IMR-90 (cell line): ENCODE measurements around the gene PSMB1. TPM values are rescaled to one million over a fixed set of nuclear protein-coding genes. Genes with fewer than 3 reads are reported as not detected.
A peak's percentile ranks its signal among the peaks of the same experiment; 100 is the strongest.

Source experiments
- ATAC-seq: fragments of 200-7000 bp; cut with Tn5 transposase; 2 replicates; pipeline ENCODE4 v1.9.1; 2020; ENCODE audit warnings: low read depth, mild to moderate bottlenecking, moderate library complexity
- BruUV-seq: library from RNA; stranded (reverse); fragments of 400-500 nt; replicated peaks from 2 replicates; lab custom pipeline; 2021; lab: Mats Ljungman, UMichigan
- CTCF ChIA-PET: fragments of 300-600 bp; formaldehyde crosslinking; extraction: SDS; loops from one replicate; lab custom pipeline; 2021; ENCODE audit warnings: antibody characterized with exemption; lab: Yijun Ruan, JAX
- POLR2A ChIA-PET: fragments of 300-600 bp; sonication (Branson Sonifier 250); formaldehyde crosslinking; loops from one replicate; lab custom pipeline; 2022; ENCODE audit warnings: antibody characterized with exemption; ENCODE audit not compliant: unreplicated experiment; lab: Charles Lee
- DNase-seq: peaks from one replicate; pipeline ENCODE4 v3.0.0; 2013
- H2AFZ ChIP-seq: replicated peaks from 2 replicates; pipeline ENCODE3; 2013; ENCODE audit warnings: low read length, mild to moderate bottlenecking; ENCODE audit not compliant: poor library complexity
- H2AK5ac ChIP-seq: 2 replicates; pipeline ENCODE4 v1.6.1; 2013; ENCODE audit warnings: low read depth, low read length, inconsistent platforms
- H2AK9ac ChIP-seq: replicated peaks from 2 replicates; pipeline ENCODE3; 2013; ENCODE audit warnings: mild to moderate bottlenecking, low read depth, low read length, moderate library complexity; ENCODE audit not compliant: poor library complexity
- H2BK120ac ChIP-seq: 2 replicates; pipeline ENCODE4 v1.6.1; 2013; ENCODE audit warnings: low read depth, low read length, inconsistent platforms
- H2BK15ac ChIP-seq: 3 replicates; pipeline ENCODE4 v1.6.1; 2013; ENCODE audit warnings: low read depth, low read length, inconsistent platforms
- H2BK20ac ChIP-seq: 2 replicates; pipeline ENCODE4 v1.6.1; 2013; ENCODE audit warnings: low read depth, mild to moderate bottlenecking, inconsistent platforms, low read length, moderate library complexity
- H2BK5ac ChIP-seq: 2 replicates; pipeline ENCODE4 v1.6.1; 2013; ENCODE audit warnings: mild to moderate bottlenecking, low read depth, low read length, inconsistent platforms; ENCODE audit not compliant: poor library complexity, severe bottlenecking
- H3K14ac ChIP-seq: replicated peaks from 2 replicates; pipeline ENCODE4 v1.6.1; 2013; ENCODE audit warnings: low read depth, low read length, inconsistent platforms
- H3K18ac ChIP-seq: 2 replicates; pipeline ENCODE4 v1.6.1; 2013; ENCODE audit warnings: low read depth, low read length, control low read depth
- H3K23ac ChIP-seq: 2 replicates; pipeline ENCODE4 v1.6.1; 2013; ENCODE audit warnings: low read depth, low read length, inconsistent platforms
- H3K27ac ChIP-seq: 2 replicates; pipeline ENCODE4 v1.5.1; 2013; ENCODE audit warnings: mild to moderate bottlenecking, control low read depth, low read length; ENCODE audit not compliant: insufficient read depth
- H3K27me3 ChIP-seq: 2 replicates; pipeline ENCODE4 v1.6.1; 2013; ENCODE audit warnings: low read length; ENCODE audit not compliant: control insufficient read depth, insufficient read depth
- H3K36me3 ChIP-seq: 2 replicates; pipeline ENCODE4 v1.6.1; 2013; ENCODE audit warnings: low read length, mixed read lengths; ENCODE audit not compliant: control insufficient read depth, insufficient read depth
- H3K4ac ChIP-seq: 2 replicates; pipeline ENCODE4 v1.6.1; 2013; ENCODE audit warnings: low read depth, low read length, inconsistent platforms
- H3K4me1 ChIP-seq: 2 replicates; pipeline ENCODE4 v1.6.1; 2013; ENCODE audit warnings: low read length, mixed read lengths; ENCODE audit not compliant: control insufficient read depth, insufficient read depth
- H3K4me2 ChIP-seq: 2 replicates; pipeline ENCODE4 v1.6.1; 2013; ENCODE audit warnings: low read depth, mild to moderate bottlenecking, control low read depth, low read length, moderate library complexity
- H3K4me3 ChIP-seq: 2 replicates; pipeline ENCODE4 v1.5.1; 2013; ENCODE audit warnings: low read depth, mild to moderate bottlenecking, control low read depth, low read length, moderate library complexity; ENCODE audit not compliant: insufficient read depth
- H3K56ac ChIP-seq: 2 replicates; pipeline ENCODE4 v1.6.1; 2013; ENCODE audit warnings: low read length, inconsistent platforms; ENCODE audit not compliant: insufficient read depth; ENCODE audit errors: extremely low read depth
- H3K79me1 ChIP-seq, 2 experiments: 2 replicates each; pipeline ENCODE4 v1.6.1; 2013; ENCODE audit warnings: low read length in 2 of 2, inconsistent platforms in 1 of 2, low read depth in 1 of 2
- H3K9ac ChIP-seq: 2 replicates; pipeline ENCODE4 v1.6.1; 2013; ENCODE audit warnings: low read depth, low read length, control low read depth
- H3K9me1 ChIP-seq: 2 replicates; pipeline ENCODE4 v1.6.1; 2013; ENCODE audit warnings: low read length, inconsistent platforms; ENCODE audit not compliant: insufficient read depth
- H3K9me3 ChIP-seq: 2 replicates; pipeline ENCODE4 v1.6.1; 2013; ENCODE audit warnings: low read length; ENCODE audit not compliant: control insufficient read depth, insufficient read depth
- H4K20me1 ChIP-seq: 2 replicates; pipeline ENCODE4 v1.6.1; 2013; ENCODE audit warnings: low read length, inconsistent platforms; ENCODE audit not compliant: insufficient read depth
- H4K5ac ChIP-seq: 2 replicates; pipeline ENCODE4 v1.6.1; 2013; ENCODE audit warnings: mild to moderate bottlenecking, low read depth, low read length, control low read depth
- H4K8ac ChIP-seq, 2 experiments: 2 replicates each; pipeline ENCODE4 v1.6.1; 2013; ENCODE audit warnings: low read depth in 2 of 2, low read length in 2 of 2, control low read depth in 1 of 2, inconsistent platforms in 1 of 2
- H4K91ac ChIP-seq: 2 replicates; pipeline ENCODE4 v1.6.1; 2013; ENCODE audit warnings: low read depth, low read length, inconsistent platforms; ENCODE audit not compliant: insufficient read depth
- MAFK ChIP-seq: IDR thresholded peaks from 2 replicates; pipeline ENCODE4 v1.6.1; 2012; ENCODE audit warnings: low read depth, low read length, improper control_type of control experiment
- POLR2A ChIP-seq: IDR thresholded peaks from 2 replicates; pipeline ENCODE4 v1.6.1; 2012; ENCODE audit warnings: mild to moderate bottlenecking, low read depth, low read length
- RAD21 ChIP-seq: IDR thresholded peaks from 2 replicates; pipeline ENCODE4 v1.6.1; 2012; ENCODE audit warnings: low read length, improper control_type of control experiment
- SMC3 ChIP-seq: fragments of 150-350 bp; IDR thresholded peaks from 2 replicates; pipeline ENCODE4 v1.6.1; 2016; ENCODE audit warnings: low read depth, mild to moderate bottlenecking, antibody characterized with exemption, low read length, moderate library complexity
- WGBS, 2 experiments: methylation state at CpG; one replicate each; pipeline versions ENCODE4 v1.1.5 to v1.1.7; 2013; ENCODE audit warnings: missing lambda C conversion rate in 2 of 2; ENCODE audit not compliant: insufficient read length in 1 of 2; ENCODE audit errors: extremely low coverage in 2 of 2; 5-methylcytosine and 5-hydroxymethylcytosine counted together
- dilution Hi-C: fragments of 300-500 bp; cut with HindIII; formaldehyde crosslinking; loops from one replicate; pipeline ENCODE4 v1.14.3; 2018; ENCODE audit warnings: low sequenced_read_pairs; ENCODE audit not compliant: unreplicated experiment
- in situ Hi-C: fragments of 300-500 bp; cut with MboI; formaldehyde crosslinking; loops from 3 replicates; pipeline ENCODE4 v1.14.3; 2019; ENCODE audit warnings: low sequenced_read_pairs, inconsistent platforms, mixed read lengths
- intact Hi-C: fragments of 100-400 bp; cut with micrococcal nuclease; formaldehyde crosslinking; loops from 2 replicates; pipeline ENCODE4 v1.10.0; 2022
- polyA plus RNA-seq, 3 experiments: library from polyadenylated mRNA; depleted of rRNA; stranded (reverse); fragments of >200 nt; gene quantifications; 2 replicates each; pipeline ENCODE4 v1.2.3, GENCODE V29; 2012; ENCODE audit warnings: low replicate concordance in 1 of 3
- total RNA-seq: library from RNA; depleted of rRNA; stranded (reverse); fragments of >200 nt; gene quantifications from 2 replicates; pipeline ENCODE4 v1.2.3, GENCODE V29; 2012
- TF ChIP-seq, protein P1 (sequence below): conservative IDR thresholded peaks from 2 replicates; pipeline ENCODE4 v1.5.1; 2012; ENCODE audit warnings: mild to moderate bottlenecking, low read depth, low read length, improper control_type of control experiment

Gene PSMB1
- total and polyA plus RNA-seq, 2 of the 4 experiments (the other 2 are of a cell fraction): 450 to 508 TPM

- peak overlapping the region; percentile 90 for H2AFZ ChIP-seq
- H2BK15ac ChIP-seq: no peak overlapping the region
- no CpG with 5 or more reads among the region's 4 CpGs for WGBS, 2 experiments
- H3K27ac ChIP-seq: no peak overlapping the region
- H2BK20ac ChIP-seq: no peak overlapping the region
- no peak overlapping the region for H2BK120ac ChIP-seq
- no peak overlapping the region for H3K14ac ChIP-seq
- ATAC-seq (peak; percentile 100), DNase-seq (peak; percentile 78)
- H3K9ac ChIP-seq: no peak overlapping the region
- no peaks in the 10 kb centered on the region for H3K36me3 ChIP-seq
- no peaks in the 10 kb centered on the region for H4K20me1 ChIP-seq
- H3K56ac ChIP-seq: no peak overlapping the region
- intact Hi-C loops: loop anchor here (1.0 to 5.0 kb wide), 4 partner anchors 210 to 1620 kb away; partner anchors contain the start of gene FAM120B
- H3K9me1 ChIP-seq: no peaks in the 10 kb centered on the region
- H2AK9ac ChIP-seq: no peak overlapping the region
- no peak overlapping the region for H3K23ac ChIP-seq
- H4K5ac ChIP-seq: no peak overlapping the region
- BruUV-seq: no TSS peak
- no peak overlapping the region for H2AK5ac ChIP-seq
- H3K79me1 ChIP-seq: no peaks in the 10 kb centered on the region
- CTCF ChIA-PET: interaction anchor here (0.5 to 2.1 kb wide), 11 partner anchors 25 to 727 kb away, joined by 3 to 18 read pairs (median 3); no protein-coding TSS in a partner anchor
- H4K8ac ChIP-seq: no peak overlapping the region
- no peaks in the 10 kb centered on the region for H3K4me1 ChIP-seq
- no peak overlapping the region for H2BK5ac ChIP-seq
- H3K27me3 ChIP-seq: peaks cover 3% of the 10 kb centered on the region
- no peak overlapping the region for H3K18ac ChIP-seq
- peak overlapping the region; percentile 63; the same call in 1 of the 2 replicates for H3K4me2 ChIP-seq
- peak; percentile 86 for TF ChIP-seq SMC3
- no peak for TF ChIP-seq MAFK
- peak; percentile 94 for TF ChIP-seq RAD21
- no peak for TF ChIP-seq POLR2A
- TF ChIP-seq, protein P1, sequence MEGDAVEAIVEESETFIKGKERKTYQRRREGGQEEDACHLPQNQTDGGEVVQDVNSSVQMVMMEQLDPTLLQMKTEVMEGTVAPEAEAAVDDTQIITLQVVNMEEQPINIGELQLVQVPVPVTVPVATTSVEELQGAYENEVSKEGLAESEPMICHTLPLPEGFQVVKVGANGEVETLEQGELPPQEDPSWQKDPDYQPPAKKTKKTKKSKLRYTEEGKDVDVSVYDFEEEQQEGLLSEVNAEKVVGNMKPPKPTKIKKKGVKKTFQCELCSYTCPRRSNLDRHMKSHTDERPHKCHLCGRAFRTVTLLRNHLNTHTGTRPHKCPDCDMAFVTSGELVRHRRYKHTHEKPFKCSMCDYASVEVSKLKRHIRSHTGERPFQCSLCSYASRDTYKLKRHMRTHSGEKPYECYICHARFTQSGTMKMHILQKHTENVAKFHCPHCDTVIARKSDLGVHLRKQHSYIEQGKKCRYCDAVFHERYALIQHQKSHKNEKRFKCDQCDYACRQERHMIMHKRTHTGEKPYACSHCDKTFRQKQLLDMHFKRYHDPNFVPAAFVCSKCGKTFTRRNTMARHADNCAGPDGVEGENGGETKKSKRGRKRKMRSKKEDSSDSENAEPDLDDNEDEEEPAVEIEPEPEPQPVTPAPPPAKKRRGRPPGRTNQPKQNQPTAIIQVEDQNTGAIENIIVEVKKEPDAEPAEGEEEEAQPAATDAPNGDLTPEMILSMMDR: peak; percentile 79
- in situ Hi-C loops: loop anchor here (5.0 to 10.0 kb wide), 2 partner anchors 685 to 722 kb away; no protein-coding TSS in a partner anchor
- no peak overlapping the region for H3K4me3 ChIP-seq
- H4K91ac ChIP-seq: no peak overlapping the region
- H3K9me3 ChIP-seq: no peaks in the 10 kb centered on the region
- no peak overlapping the region for H3K4ac ChIP-seq
- dilution Hi-C loops: no loop called here
- POLR2A ChIA-PET: no interaction called here
Measured at GRCh38 chr6:170516783-170517616, 36.1 kb downstream of the PSMB1 start.
